Suprapubic skin (tissue), 4 donors: ENCODE data around the gene KIF6. TPM values are rescaled to one million over a fixed set of nuclear protein-coding genes. Genes with fewer than 3 reads are reported as not detected.

ENCODE experiments used
- DNase-seq, 2 donors: peaks; one replicate each; pipeline ENCODE4 v3.0.0-alpha.2; 2019; ENCODE audit warnings: low spot score in 2 of 2
- H3K27ac ChIP-seq: fragments of 200-600 bp; sonication (generic); one replicate; pipeline ENCODE4 v1.5.1; 2019
- H3K27me3 ChIP-seq: fragments of 200-600 bp; sonication (generic); one replicate; pipeline ENCODE4 v1.5.1; 2019
- H3K36me3 ChIP-seq: fragments of 200-600 bp; sonication (generic); one replicate; pipeline ENCODE4 v1.5.1; 2019
- H3K4me1 ChIP-seq: fragments of 200-600 bp; sonication (generic); one replicate; pipeline ENCODE4 v1.5.1; 2019
- H3K4me3 ChIP-seq: fragments of 200-600 bp; sonication (generic); one replicate; pipeline ENCODE4 v1.5.1; 2019; ENCODE audit warnings: mild to moderate bottlenecking
- H3K9me3 ChIP-seq: fragments of 200-600 bp; sonication (generic); one replicate; pipeline ENCODE4 v1.5.1; 2019
- CTCF ChIP-seq, 2 donors: fragments of 200-600 bp in 1 of 2; fragments of 450-650 bp in 1 of 2; sonication (generic) in 1 of 2; IDR thresholded peaks; one replicate each; pipeline ENCODE4 v1.5.1; 2016 to 2019; ENCODE audit warnings: antibody characterized with exemption in 2 of 2, mild to moderate bottlenecking in 1 of 2, moderate library complexity in 1 of 2
- EP300 ChIP-seq: sonication (generic); formaldehyde crosslinking; IDR thresholded peaks from one replicate; pipeline ENCODE4 v1.6.1; 2017; ENCODE audit warnings: antibody characterized with exemption
- POLR2A ChIP-seq, 2 donors: fragments of 450-650 bp; IDR thresholded peaks; one replicate each; pipeline ENCODE4 v1.6.1; 2017; ENCODE audit warnings: antibody characterized with exemption in 2 of 2, mild to moderate bottlenecking in 2 of 2, moderate library complexity in 2 of 2
- POLR2AphosphoS5 ChIP-seq, 3 donors: sonication (generic); formaldehyde crosslinking; IDR thresholded peaks; one replicate each; pipeline ENCODE4 v1.6.1; 2017; ENCODE audit warnings: antibody characterized with exemption in 3 of 3
- WGBS: methylation state at CpG from one replicate; pipeline ENCODE4 v1.1.5; 2018; 5-methylcytosine and 5-hydroxymethylcytosine counted together
- total RNA-seq, 4 donors: library from RNA; depleted of rRNA; stranded (reverse); fragments of >200 nt; gene quantifications; one replicate each; pipeline ENCODE4 v1.1.0, GENCODE V29; 2016

Gene KIF6
- total RNA-seq, 4 donors from 2014 or later: 0.18 to 1.1 TPM; not detected in 2

DNA sequence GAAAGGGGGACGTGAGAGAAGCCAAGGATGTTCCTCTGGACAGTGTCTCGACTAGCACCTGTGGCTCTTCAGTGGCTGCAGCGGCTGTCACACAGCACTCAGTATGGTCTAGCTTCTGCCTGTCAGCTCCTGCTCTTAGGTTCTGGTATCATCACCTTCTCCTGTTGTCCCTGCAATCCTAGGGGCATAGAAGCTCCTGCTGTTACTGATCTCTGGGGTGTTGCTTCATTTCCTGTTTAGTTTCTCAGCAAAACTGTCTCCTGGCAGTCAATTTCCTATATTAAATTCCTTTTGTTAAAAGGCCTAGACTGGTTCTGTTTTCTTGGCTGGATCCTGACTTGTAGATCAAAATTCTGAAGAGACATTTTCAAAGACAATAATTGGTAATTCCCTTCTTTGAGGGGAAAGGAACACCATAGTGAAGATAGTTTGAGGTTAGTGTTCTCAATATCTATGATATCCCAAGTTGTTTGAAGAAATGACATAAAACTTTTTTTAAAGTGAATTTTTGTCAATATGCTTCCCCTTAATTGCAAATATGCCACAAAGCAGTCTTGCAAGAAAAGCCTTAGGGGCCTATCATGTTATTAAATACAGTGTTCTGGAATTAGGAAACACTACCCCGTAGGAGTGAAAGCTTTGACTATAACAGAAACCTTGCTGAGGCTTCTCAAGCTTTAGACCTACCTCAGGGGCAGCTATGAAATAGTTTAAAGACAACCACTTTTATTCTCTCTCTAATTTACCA is 148.5 kb downstream of the KIF6 start:
- H3K27me3 ChIP-seq: no peaks in the 10 kb centered on the region
- WGBS: 84% methylated on average over 4 of the region's 4 CpGs
- DNase-seq: no peak
- H3K36me3 ChIP-seq: no peaks in the 10 kb centered on the region
- no peaks in the 10 kb centered on the region for H3K9me3 ChIP-seq
- no peak overlapping the region for H3K27ac ChIP-seq
- TF ChIP-seq EP300: no peak
- no peak for TF ChIP-seq CTCF (IDR thresholded peaks at IDR 0.05)
- TF ChIP-seq POLR2AphosphoS5 (IDR thresholded peaks at IDR 0.05): no peak
- no peak for TF ChIP-seq POLR2A (IDR thresholded peaks at IDR 0.05)
- no peak overlapping the region for H3K4me3 ChIP-seq
- no peaks in the 10 kb centered on the region for H3K4me1 ChIP-seq

GRCh38 chr6:39574991-39575390 is 150.2 kb downstream of the KIF6 start:
- H3K36me3 ChIP-seq: no peaks in the 10 kb centered on the region
- no peaks in the 10 kb centered on the region for H3K4me1 ChIP-seq
- no peaks in the 10 kb centered on the region for H3K27me3 ChIP-seq
- H3K9me3 ChIP-seq: no peaks in the 10 kb centered on the region
- H3K27ac ChIP-seq: no peak overlapping the region
- DNase-seq: no peak
- TF ChIP-seq POLR2AphosphoS5 (IDR thresholded peaks at IDR 0.05): no peak
- H3K4me3 ChIP-seq: no peak overlapping the region
- WGBS: 79% methylated on average over 7 of the region's 7 CpGs

GRCh38 chr6:39573541-39573940 is 151.7 kb downstream of the KIF6 start:
- WGBS: 40% methylated on average over 3 of the region's 3 CpGs
- Histone ChIP-seq H3K27ac (no peak overlapping the region), H3K27me3 (no peaks in the 10 kb centered on the region), H3K4me1 (no peaks in the 10 kb centered on the region), H3K9me3 (no peaks in the 10 kb centered on the region), H3K36me3 (no peaks in the 10 kb centered on the region), H3K4me3 (no peak overlapping the region)
- no peak for DNase-seq
- TF ChIP-seq CTCF (IDR thresholded peaks at IDR 0.05) (no peak), POLR2A (IDR thresholded peaks at IDR 0.05) (no peak), POLR2AphosphoS5 (IDR thresholded peaks at IDR 0.05) (no peak), EP300 (no peak)

- Histone ChIP-seq H3K4me1 (no peaks in the 10 kb centered on the region), H3K36me3 (no peaks in the 10 kb centered on the region), H3K27me3 (no peaks in the 10 kb centered on the region), H3K4me3 (no peak overlapping the region), H3K9me3 (no peaks in the 10 kb centered on the region), H3K27ac (no peak overlapping the region)
- 59% methylated on average over 3 of the region's 3 CpGs for WGBS
- no peak for TF ChIP-seq CTCF (IDR thresholded peaks at IDR 0.05)
- no peak for TF ChIP-seq POLR2A (IDR thresholded peaks at IDR 0.05)
- no peak for TF ChIP-seq EP300
- no peak for TF ChIP-seq POLR2AphosphoS5 (IDR thresholded peaks at IDR 0.05)
- no peak for DNase-seq
Observed at GRCh38 chr6:39572661-39573340, 152.4 kb downstream of the KIF6 start.

DNA sequence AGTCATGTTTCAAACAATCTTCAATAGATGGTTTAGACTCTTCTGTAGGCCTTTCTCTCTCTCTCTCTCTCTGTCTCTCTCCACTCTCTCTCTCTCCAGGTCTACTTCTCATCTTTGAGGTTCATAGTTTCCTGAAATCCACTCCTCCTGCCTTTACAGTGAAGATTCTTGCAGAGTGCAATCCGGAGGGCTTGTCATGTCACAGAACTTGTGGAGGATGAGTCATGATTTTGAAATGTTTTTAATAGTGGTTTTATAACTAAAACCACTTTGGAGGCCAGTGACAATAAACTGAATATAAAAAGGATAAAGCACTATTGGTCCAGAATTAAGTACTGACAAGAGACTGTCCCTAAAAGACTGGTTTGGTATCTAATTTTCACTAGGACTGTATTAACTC is 156.3 kb downstream of the KIF6 start:
- no peak for TF ChIP-seq POLR2A (IDR thresholded peaks at IDR 0.05)
- TF ChIP-seq CTCF (IDR thresholded peaks at IDR 0.05): no peak
- no peak for TF ChIP-seq POLR2AphosphoS5 (IDR thresholded peaks at IDR 0.05)
- no peak for TF ChIP-seq EP300
- Histone ChIP-seq H3K4me3 (no peak overlapping the region), H3K27me3 (no peaks in the 10 kb centered on the region), H3K9me3 (no peaks in the 10 kb centered on the region), H3K27ac (no peak overlapping the region), H3K36me3 (no peaks in the 10 kb centered on the region), H3K4me1 (peaks cover 10% of the 10 kb centered on the region)
- WGBS: 22% methylated on average over 1 of the region's 1 CpG
- DNase-seq: no peak
